Endothelial cell of umbilical vein (primary cell): ENCODE data around the gene NRCAM.

Experiments used
- EZH2 ChIP-seq: IDR thresholded peaks from 2 replicates; pipeline ENCODE4 v1.6.1; 2012; ENCODE audit warnings: borderline replicate concordance, low read depth, mild to moderate bottlenecking, moderate library complexity, low read length, inconsistent platforms; ENCODE audit not compliant: severe bottlenecking
- MYC ChIP-seq: IDR thresholded peaks from one replicate; pipeline ENCODE4 v1.6.1; 2011; ENCODE audit warnings: mild to moderate bottlenecking, low read depth, low read length
- POLR2A ChIP-seq: IDR thresholded peaks from 2 replicates; pipeline ENCODE4 v1.6.1; 2012; ENCODE audit warnings: low read depth, mild to moderate bottlenecking, control low read depth, low read length
- TF ChIP-seq, protein P1 (sequence below), 2 donors: IDR thresholded peaks; 1 replicate in 1 of 2; 2 replicates in 1 of 2; pipeline ENCODE4 v1.5.1; 2011; ENCODE audit warnings: low read length in 2 of 2, mild to moderate bottlenecking in 2 of 2, moderate library complexity in 2 of 2, control low read depth in 1 of 2, inconsistent platforms in 1 of 2, low read depth in 1 of 2; ENCODE audit not compliant: insufficient read depth in 1 of 2; ENCODE audit errors: extremely low read depth in 1 of 2

DNA sequence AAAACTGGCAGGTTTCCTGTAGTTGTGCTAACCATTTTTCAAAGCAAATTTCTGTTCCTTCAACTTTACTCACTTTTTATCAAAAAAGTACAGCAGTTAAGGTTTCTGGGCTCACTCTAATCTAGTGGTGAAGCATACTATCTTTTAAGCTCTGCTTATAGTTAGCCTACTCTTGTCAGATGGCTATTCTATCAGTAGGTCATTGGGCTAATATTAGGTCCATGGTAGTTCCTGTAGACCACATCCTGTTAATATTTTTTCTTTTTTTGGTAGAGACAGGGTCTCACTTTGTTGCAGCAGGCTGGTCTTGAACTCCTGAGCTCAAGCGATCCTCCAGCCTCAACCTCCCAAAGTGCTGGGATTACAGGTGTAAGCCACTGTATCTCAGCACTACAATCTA is 27.9 kb upstream of the NRCAM start:
- TF ChIP-seq MYC (no peak), POLR2A (no peak), EZH2 (no peak)
- TF ChIP-seq, protein P1, sequence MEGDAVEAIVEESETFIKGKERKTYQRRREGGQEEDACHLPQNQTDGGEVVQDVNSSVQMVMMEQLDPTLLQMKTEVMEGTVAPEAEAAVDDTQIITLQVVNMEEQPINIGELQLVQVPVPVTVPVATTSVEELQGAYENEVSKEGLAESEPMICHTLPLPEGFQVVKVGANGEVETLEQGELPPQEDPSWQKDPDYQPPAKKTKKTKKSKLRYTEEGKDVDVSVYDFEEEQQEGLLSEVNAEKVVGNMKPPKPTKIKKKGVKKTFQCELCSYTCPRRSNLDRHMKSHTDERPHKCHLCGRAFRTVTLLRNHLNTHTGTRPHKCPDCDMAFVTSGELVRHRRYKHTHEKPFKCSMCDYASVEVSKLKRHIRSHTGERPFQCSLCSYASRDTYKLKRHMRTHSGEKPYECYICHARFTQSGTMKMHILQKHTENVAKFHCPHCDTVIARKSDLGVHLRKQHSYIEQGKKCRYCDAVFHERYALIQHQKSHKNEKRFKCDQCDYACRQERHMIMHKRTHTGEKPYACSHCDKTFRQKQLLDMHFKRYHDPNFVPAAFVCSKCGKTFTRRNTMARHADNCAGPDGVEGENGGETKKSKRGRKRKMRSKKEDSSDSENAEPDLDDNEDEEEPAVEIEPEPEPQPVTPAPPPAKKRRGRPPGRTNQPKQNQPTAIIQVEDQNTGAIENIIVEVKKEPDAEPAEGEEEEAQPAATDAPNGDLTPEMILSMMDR (IDR thresholded peaks at IDR 0.05; ENCODE audit: extremely low read depth in 1 of 2, insufficient read depth in 1 of 2, low read depth in 1 of 2, low read length in 2 of 2) = no peak
